ENCODE measurements around the gene ASIC4. TPM values are rescaled to one million over a fixed set of nuclear protein-coding genes. Genes with fewer than 3 reads are reported as not detected.
A peak's percentile ranks its signal among the peaks of the same experiment; 100 is the strongest.

The ASIC4 gene
- total RNA-seq, 1 experiment from 2014 or later, result 0.79 TPM

GRCh38 chr2:219508444-219508734 is 5.9 kb upstream of the ASIC4 start:
- Mint-ChIP-seq H3K27ac (no peak overlapping the region), H3K27me3 (ENCODE audit: low read depth) (peaks cover 27% of the 10 kb centered on the region), H3K36me3 (peaks cover 13% of the 10 kb centered on the region), H3K4me3 (no peak overlapping the region), H3K9me3 (no peaks in the 10 kb centered on the region), H3K4me1 (peaks cover 65% of the 10 kb centered on the region)
- POLR2A ChIA-PET, result interaction anchor here (0.9 to 2.5 kb wide), 2 partner anchors 11 to 12 kb away, joined by 3 to 19 read pairs; partner anchors contain the start of gene GMPPA
- DNase-seq (ENCODE audit: low spot score) (no peak), ATAC-seq (no peak)
- TF ChIP-seq SMAD4 (CRISPR knock-in tag; IDR thresholded peaks at IDR 0.05) (no peak), ZNF232 (CRISPR knock-in tag; IDR thresholded peaks at IDR 0.05) (no peak), NR1H2 (CRISPR knock-in tag; IDR thresholded peaks at IDR 0.05) (no peak), NFATC4 (CRISPR knock-in tag; IDR thresholded peaks at IDR 0.05) (no peak), EMX1 (CRISPR knock-in tag; IDR thresholded peaks at IDR 0.05) (no peak), ZNF671 (CRISPR knock-in tag; IDR thresholded peaks at IDR 0.05) (no peak), SMAD3 (CRISPR knock-in tag; IDR thresholded peaks at IDR 0.05; ENCODE audit: borderline replicate concordance) (no peak), ZNF263 (CRISPR knock-in tag; IDR thresholded peaks at IDR 0.05; ENCODE audit: low read depth) (no peak), TEAD1 (CRISPR knock-in tag; IDR thresholded peaks at IDR 0.05) (no peak), ETV6 (CRISPR knock-in tag; IDR thresholded peaks at IDR 0.05) (no peak), ZNF425 (CRISPR knock-in tag; conservative IDR thresholded peaks at IDR 0.05) (no peak)
- TF ChIP-seq, protein P1, sequence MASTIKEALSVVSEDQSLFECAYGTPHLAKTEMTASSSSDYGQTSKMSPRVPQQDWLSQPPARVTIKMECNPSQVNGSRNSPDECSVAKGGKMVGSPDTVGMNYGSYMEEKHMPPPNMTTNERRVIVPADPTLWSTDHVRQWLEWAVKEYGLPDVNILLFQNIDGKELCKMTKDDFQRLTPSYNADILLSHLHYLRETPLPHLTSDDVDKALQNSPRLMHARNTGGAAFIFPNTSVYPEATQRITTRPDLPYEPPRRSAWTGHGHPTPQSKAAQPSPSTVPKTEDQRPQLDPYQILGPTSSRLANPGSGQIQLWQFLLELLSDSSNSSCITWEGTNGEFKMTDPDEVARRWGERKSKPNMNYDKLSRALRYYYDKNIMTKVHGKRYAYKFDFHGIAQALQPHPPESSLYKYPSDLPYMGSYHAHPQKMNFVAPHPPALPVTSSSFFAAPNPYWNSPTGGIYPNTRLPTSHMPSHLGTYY (CRISPR knock-in tag; IDR thresholded peaks at IDR 0.05), result no peak
- TF ChIP-seq, protein P2, sequence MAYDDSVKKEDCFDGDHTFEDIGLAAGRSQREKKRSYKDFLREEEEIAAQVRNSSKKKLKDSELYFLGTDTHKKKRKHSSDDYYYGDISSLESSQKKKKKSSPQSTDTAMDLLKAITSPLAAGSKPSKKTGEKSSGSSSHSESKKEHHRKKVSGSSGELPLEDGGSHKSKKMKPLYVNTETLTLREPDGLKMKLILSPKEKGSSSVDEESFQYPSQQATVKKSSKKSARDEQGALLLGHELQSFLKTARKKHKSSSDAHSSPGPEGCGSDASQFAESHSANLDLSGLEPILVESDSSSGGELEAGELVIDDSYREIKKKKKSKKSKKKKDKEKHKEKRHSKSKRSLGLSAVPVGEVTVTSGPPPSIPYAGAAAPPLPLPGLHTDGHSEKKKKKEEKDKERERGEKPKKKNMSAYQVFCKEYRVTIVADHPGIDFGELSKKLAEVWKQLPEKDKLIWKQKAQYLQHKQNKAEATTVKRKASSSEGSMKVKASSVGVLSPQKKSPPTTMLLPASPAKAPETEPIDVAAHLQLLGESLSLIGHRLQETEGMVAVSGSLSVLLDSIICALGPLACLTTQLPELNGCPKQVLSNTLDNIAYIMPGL (CRISPR knock-in tag; IDR thresholded peaks at IDR 0.05), result no peak
- TF ChIP-seq, protein P3, sequence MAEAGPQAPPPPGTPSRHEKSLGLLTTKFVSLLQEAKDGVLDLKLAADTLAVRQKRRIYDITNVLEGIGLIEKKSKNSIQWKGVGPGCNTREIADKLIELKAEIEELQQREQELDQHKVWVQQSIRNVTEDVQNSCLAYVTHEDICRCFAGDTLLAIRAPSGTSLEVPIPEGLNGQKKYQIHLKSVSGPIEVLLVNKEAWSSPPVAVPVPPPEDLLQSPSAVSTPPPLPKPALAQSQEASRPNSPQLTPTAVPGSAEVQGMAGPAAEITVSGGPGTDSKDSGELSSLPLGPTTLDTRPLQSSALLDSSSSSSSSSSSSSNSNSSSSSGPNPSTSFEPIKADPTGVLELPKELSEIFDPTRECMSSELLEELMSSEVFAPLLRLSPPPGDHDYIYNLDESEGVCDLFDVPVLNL (CRISPR knock-in tag; IDR thresholded peaks at IDR 0.05; ENCODE audit: borderline replicate concordance, low read depth), result no peak
- TF ChIP-seq, protein P4, sequence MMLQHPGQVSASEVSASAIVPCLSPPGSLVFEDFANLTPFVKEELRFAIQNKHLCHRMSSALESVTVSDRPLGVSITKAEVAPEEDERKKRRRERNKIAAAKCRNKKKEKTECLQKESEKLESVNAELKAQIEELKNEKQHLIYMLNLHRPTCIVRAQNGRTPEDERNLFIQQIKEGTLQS (CRISPR knock-in tag; conservative IDR thresholded peaks at IDR 0.05), result no peak
- TF ChIP-seq, protein P5, sequence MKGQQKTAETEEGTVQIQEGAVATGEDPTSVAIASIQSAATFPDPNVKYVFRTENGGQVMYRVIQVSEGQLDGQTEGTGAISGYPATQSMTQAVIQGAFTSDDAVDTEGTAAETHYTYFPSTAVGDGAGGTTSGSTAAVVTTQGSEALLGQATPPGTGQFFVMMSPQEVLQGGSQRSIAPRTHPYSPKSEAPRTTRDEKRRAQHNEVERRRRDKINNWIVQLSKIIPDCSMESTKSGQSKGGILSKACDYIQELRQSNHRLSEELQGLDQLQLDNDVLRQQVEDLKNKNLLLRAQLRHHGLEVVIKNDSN (CRISPR knock-in tag; IDR thresholded peaks at IDR 0.05), result no peak
- CTCF ChIA-PET, result interaction anchor here (0.7 to 41.3 kb wide), 8 partner anchors 11 to 105 kb away, joined by 3 to 2316 read pairs (median 32); partner anchors contain the start of genes DES and GMPPA

DNA sequence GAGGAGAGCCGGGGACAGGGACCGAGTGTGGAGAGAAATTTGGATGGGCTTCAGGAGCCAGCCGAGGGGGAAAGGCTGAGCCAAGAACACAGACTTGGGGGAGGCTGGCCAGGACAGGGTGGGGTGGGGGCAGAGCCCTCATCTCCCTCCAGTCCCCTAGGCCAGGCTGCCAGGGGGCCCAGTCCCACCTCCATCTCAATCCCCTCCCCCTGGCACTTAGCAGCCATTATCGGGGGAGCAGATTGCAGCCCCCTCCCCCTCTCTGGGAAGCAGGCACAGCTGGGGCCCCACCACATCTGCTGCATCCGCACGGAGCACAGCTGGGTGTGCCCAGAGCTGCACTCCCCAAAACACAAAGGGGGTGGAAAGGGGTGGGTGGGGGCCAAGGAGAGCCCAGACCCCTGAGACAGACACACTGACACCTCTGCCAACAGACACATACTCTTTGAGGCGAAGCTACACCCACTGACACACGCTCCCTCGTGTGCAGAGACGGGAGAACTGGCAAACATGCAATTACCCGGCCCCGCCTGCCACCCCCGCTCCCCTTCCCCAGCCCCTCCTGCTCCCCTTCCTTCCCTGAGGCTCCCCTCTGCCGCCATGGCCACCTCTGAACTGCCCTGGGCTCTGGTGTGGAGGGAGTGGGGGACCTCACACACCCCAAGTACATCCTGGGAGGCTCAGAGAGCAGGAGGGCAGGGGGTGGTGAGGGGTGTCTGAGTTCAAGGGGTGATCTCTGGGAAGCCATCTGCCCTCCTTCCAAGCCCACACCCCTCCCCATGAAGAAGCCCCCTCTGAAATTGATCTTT is 5.1 kb upstream of the ASIC4 start:
- Mint-ChIP-seq H3K4me1 (peaks cover 72% of the 10 kb centered on the region), H3K4me3 (peak overlapping the region; percentile 72), H3K27ac (no peak overlapping the region), H3K36me3 (peaks cover 7% of the 10 kb centered on the region), H3K9me3 (no peaks in the 10 kb centered on the region), H3K27me3 (ENCODE audit: low read depth) (peaks cover 35% of the 10 kb centered on the region)
- TF ChIP-seq EMX1 (CRISPR knock-in tag; IDR thresholded peaks at IDR 0.05) (no peak), ZNF281 (CRISPR knock-in tag; IDR thresholded peaks at IDR 0.05) (0 out of 2 replicates have a peak, but pooled peaks have one; percentile 47)
- ATAC-seq, result peak; percentile 4
- ChIA-PET CTCF (interaction anchor here (0.6 to 41.3 kb wide), 31 partner anchors 11 to 256 kb away, joined by 3 to 2316 read pairs (median 7); partner anchors contain the start of genes CHPF, DES, DNPEP and GMPPA), POLR2A (interaction anchor here (0.8 to 1.9 kb wide), 10 partner anchors 9 to 21 kb away, joined by 3 to 13 read pairs (median 4); partner anchors contain the start of gene GMPPA)
- no peak for DNase-seq (ENCODE audit: low spot score)

Measured in WTC11 (cell line).